HepG2 (cell line): ENCODE data around the gene MVP. TPM values are rescaled to one million over a fixed set of nuclear protein-coding genes. Genes with fewer than 3 reads are reported as not detected.

ENCODE experiments used
- ATAC-seq: fragments of 200-7000 bp; cut with Tn5 transposase; 3 replicates; pipeline ENCODE4 v1.9.1; 2020; ENCODE audit warnings: mild to moderate bottlenecking, moderate library complexity
- BruUV-seq: library from RNA; stranded (reverse); fragments of 400-500 nt; replicated peaks from 2 replicates; lab custom pipeline; 2021; lab: Mats Ljungman, UMichigan
- CTCF ChIA-PET: fragments of 300-600 bp; formaldehyde crosslinking; extraction: SDS; loops from one replicate; lab custom pipeline; 2021; ENCODE audit warnings: low total read pairs, inconsistent platforms, low intra/inter-chr PET ratio; lab: Yijun Ruan, JAX
- POLR2A ChIA-PET: fragments of 350-600 bp; sonication (Branson Sonifier 250); formaldehyde crosslinking; loops from one replicate; lab custom pipeline; 2020; ENCODE audit warnings: antibody characterized with exemption, inconsistent platforms; lab: Yijun Ruan, JAX
- DNase-seq: peaks from one replicate; pipeline ENCODE4 v3.0.0-alpha.2; 2015; ENCODE audit warnings: low spot score
- FAIRE-seq: peaks from 3 replicates; lab custom pipeline; 2011; peaks lifted over from hg19 to GRCh38; lab: Jason Lieb, UNC
- H2AFZ ChIP-seq: one replicate; pipeline ENCODE4 v1.6.1; 2011; ENCODE audit warnings: low read length, inconsistent platforms
- H3K27ac ChIP-seq: fragments of 300-600 bp; 3 replicates; pipeline ENCODE4 v1.8.0; 2011; ENCODE audit warnings: mixed run types, mild to moderate bottlenecking, mixed read lengths, low read length, inconsistent platforms; ENCODE audit not compliant: insufficient read depth; ENCODE audit errors: extremely low read length
- H3K27me3 ChIP-seq, 2 experiments: fragments of 200-600 bp in 1 of 2; 2 replicates in 1 of 2; 3 replicates in 1 of 2; pipeline versions ENCODE4 v1.6.0 to v1.8.0; 2011; ENCODE audit warnings: low read length in 2 of 2, mild to moderate bottlenecking in 2 of 2, moderate library complexity in 2 of 2, inconsistent platforms in 1 of 2; ENCODE audit not compliant: insufficient read depth in 2 of 2, control insufficient read depth in 1 of 2
- H3K36me3 ChIP-seq, 2 experiments: fragments of 200-600 bp in 1 of 2; replicated peaks in 1 of 2; 2 replicates in 1 of 2; 3 replicates in 1 of 2; pipeline versions ENCODE4 v1.5.1 to v1.8.0; 2011; ENCODE audit warnings: low read length in 2 of 2, inconsistent platforms in 1 of 2; ENCODE audit not compliant: insufficient read depth in 2 of 2, control insufficient read depth in 1 of 2
- H3K4me1 ChIP-seq: 2 replicates; pipeline ENCODE4 v1.5.1; 2012; ENCODE audit warnings: low read length, inconsistent platforms; ENCODE audit not compliant: insufficient read depth
- H3K4me2 ChIP-seq: 2 replicates; pipeline ENCODE4 v1.6.0; 2011; ENCODE audit warnings: low read depth, low read length, inconsistent platforms
- H3K4me3 ChIP-seq, 3 experiments: fragments of 200-600 bp in 1 of 3; sonication (generic), shearing (Covaris generic) in 1 of 3; replicated peaks in 1 of 3; 2 replicates each; pipeline ENCODE4 v1.5.1; 2011 to 2016; ENCODE audit warnings: low read length in 3 of 3, inconsistent platforms in 2 of 3, low read depth in 2 of 3, mild to moderate bottlenecking in 2 of 3, control low read depth in 1 of 3, mixed read lengths in 1 of 3; ENCODE audit not compliant: insufficient read depth in 1 of 3
- H3K79me2 ChIP-seq: one replicate; pipeline ENCODE4 v1.6.1; 2011; ENCODE audit warnings: low read length, inconsistent platforms; ENCODE audit not compliant: insufficient read depth
- H3K9ac ChIP-seq: 2 replicates; pipeline ENCODE4 v1.6.0; 2011; ENCODE audit warnings: mild to moderate bottlenecking, low read depth, low read length, inconsistent platforms; ENCODE audit not compliant: insufficient read depth
- H3K9me3 ChIP-seq: 2 replicates; pipeline ENCODE4 v1.5.1; 2012; ENCODE audit warnings: mild to moderate bottlenecking, low read length
- H4K20me1 ChIP-seq: 2 replicates; pipeline ENCODE4 v1.6.0; 2011; ENCODE audit warnings: inconsistent platforms, mild to moderate bottlenecking, low read length, moderate library complexity; ENCODE audit not compliant: insufficient read depth
- HNF1B ChIP-seq: sonication (generic); formaldehyde crosslinking; IDR thresholded peaks from 2 replicates; pipeline ENCODE4 v1.5.1; 2020; ENCODE audit warnings: mild to moderate bottlenecking, moderate library complexity, missing genetic modification reagents
- HNF4G ChIP-seq, 2 experiments: sonication (generic) in 1 of 2; formaldehyde crosslinking in 1 of 2; IDR thresholded peaks; 2 replicates each; pipeline versions ENCODE4 v1.4.0 to v1.6.1; 2011 to 2020; ENCODE audit warnings: borderline replicate concordance in 2 of 2, low read depth in 2 of 2, mild to moderate bottlenecking in 2 of 2, low read length in 1 of 2, missing genetic modification reagents in 1 of 2, moderate library complexity in 1 of 2
- KLF9 ChIP-seq: IDR thresholded peaks from 2 replicates; pipeline ENCODE4 v1.6.1; 2016; ENCODE audit warnings: low read depth
- PATZ1 ChIP-seq: sonication (generic); formaldehyde crosslinking; IDR thresholded peaks from 2 replicates; pipeline ENCODE4 v1.4.0; 2020; ENCODE audit warnings: missing genetic modification reagents
- SKI ChIP-seq: fragments of 450-650 bp; IDR thresholded peaks from one replicate; pipeline ENCODE4 v1.6.1; 2018; ENCODE audit warnings: mild to moderate bottlenecking; ENCODE audit not compliant: partially characterized antibody
- YEATS4 ChIP-seq: sonication (generic); formaldehyde crosslinking; IDR thresholded peaks from 2 replicates; pipeline ENCODE4 v1.4.0; 2020; ENCODE audit warnings: missing genetic modification reagents, borderline replicate concordance
- ZBED4 ChIP-seq: sonication (generic); formaldehyde crosslinking; IDR thresholded peaks from 2 replicates; pipeline ENCODE4 v1.4.0; 2020; ENCODE audit warnings: missing genetic modification reagents, borderline replicate concordance
- ZNF607 ChIP-seq: sonication (generic); formaldehyde crosslinking; IDR thresholded peaks from 2 replicates; pipeline ENCODE4 v1.5.1; 2020; ENCODE audit warnings: missing genetic modification reagents, mild to moderate bottlenecking, borderline replicate concordance
- ZNF879 ChIP-seq: sonication (generic); formaldehyde crosslinking; IDR thresholded peaks from 2 replicates; pipeline ENCODE4 v1.8.1; 2023; ENCODE audit warnings: missing genetic modification reagents
- ZSCAN25 ChIP-seq: sonication (generic); formaldehyde crosslinking; IDR thresholded peaks from 2 replicates; pipeline ENCODE4 v1.8.0; 2022; ENCODE audit warnings: mild to moderate bottlenecking, missing genetic modification reagents
- ZSCAN5A ChIP-seq: sonication (generic); formaldehyde crosslinking; IDR thresholded peaks from 2 replicates; pipeline ENCODE4 v1.8.0; 2022; ENCODE audit warnings: mild to moderate bottlenecking, missing genetic modification reagents, borderline replicate concordance
- WGBS: methylation state at CpG from one replicate; pipeline ENCODE4 v1.1.6; 2017; ENCODE audit warnings: low lambda C conversion rate; 5-methylcytosine and 5-hydroxymethylcytosine counted together
- in situ Hi-C: cut with HindIII; loops from 2 replicates; pipeline ENCODE4 v1.10.0; 2017; ENCODE audit warnings: low pct_unique_long_range_greater_than_20kb; ENCODE audit not compliant: extremely low pct_ligation_motif_present
- intact Hi-C: fragments of 100-400 bp; cut with micrococcal nuclease; formaldehyde crosslinking; loops from one replicate; pipeline ENCODE4 v1.10.0; 2022; ENCODE audit not compliant: unreplicated experiment
- polyA plus RNA-seq, 8 experiments: library from polyadenylated mRNA; depleted of rRNA in 3 of 8; stranded (reverse) in 7 of 8; unstranded in 1 of 8; fragments of >200 nt; fragmentation: Illumina TruSeq in 4 of 8; extraction: Trizol in 4 of 8; gene quantifications; 2 replicates each; pipeline versions ENCODE4 v1.2.1 to v1.2.3, GENCODE V29; 2011 to 2016; ENCODE audit warnings: low read depth in 4 of 8, missing spikeins in 1 of 8, mixed read lengths in 1 of 8; ENCODE audit not compliant: insufficient read depth in 1 of 8
- total RNA-seq, 5 experiments: library from RNA; depleted of rRNA; stranded (reverse); fragments of >200 nt; fragmentation: Illumina TruSeq; extraction: Trizol; gene quantifications; 2 replicates each; pipeline ENCODE4 v1.2.3, GENCODE V29; 2016; ENCODE audit warnings: low read depth in 1 of 5

Gene MVP
- total and polyA plus RNA-seq, 2 of the 13 experiments (the other 11 are each of a cell fraction or from before 2014, with no cell fraction given), result 22.9 to 43.5 TPM

- Histone ChIP-seq H2AFZ (no peak overlapping the region), H3K79me2 (peaks cover 64% of the 10 kb centered on the region), H3K9me3 (no peaks in the 10 kb centered on the region), H3K4me3 (peak overlapping the region; percentile 77 to 97 (median 84)), H3K27ac (peak overlapping the region; percentile 60), H3K36me3 (peaks cover 7 to 18% of the 10 kb centered on the region in 2 experiments), H3K9ac (peak overlapping the region; percentile 80), H3K4me1 (peaks cover 59% of the 10 kb centered on the region), H4K20me1 (no peaks in the 10 kb centered on the region), H3K4me2 (peak overlapping the region; percentile 92), H3K27me3 (no peaks in the 10 kb centered on the region; a peak in 1 of 5 replicates)
- CTCF ChIA-PET, result no interaction called here
- ATAC-seq, result peak; percentile 12; the same call in 1 of the 3 replicates
- no peak for DNase-seq
- no peak for FAIRE-seq
- WGBS, result 31% methylated on average over 9 of the region's 9 CpGs
- BruUV-seq, result no TSS peak
- in situ Hi-C loops, result no loop called here
- intact Hi-C loops, result loop anchor here (5.0 kb wide), 1 partner anchor 55 kb away; no protein-coding TSS in a partner anchor
- POLR2A ChIA-PET, result interaction anchor here (2.3 to 4.0 kb wide), 3 partner anchors 12 to 24 kb away, joined by 11 to 36 read pairs (median 14); partner anchors contain the start of genes MAZ and PAGR1
- TF ChIP-seq KLF9 (CRISPR knock-in tag) (no peak), PATZ1 (0 out of 2 replicates have a peak, but pooled peaks have one; percentile 25), ZNF607 (CRISPR knock-in tag) (0 out of 2 replicates have a peak, but pooled peaks have one; percentile 34), ZNF879 (no peak), ZSCAN25 (0 out of 2 replicates have a peak, but pooled peaks have one; percentile 50), HNF4G (IDR thresholded peaks at IDR 0.05; ENCODE audit: borderline replicate concordance, low read depth, low read length) (peak; percentile 21; the same call in 1 of the 2 replicates), HNF4G (CRISPR knock-in tag; IDR thresholded peaks at IDR 0.05; ENCODE audit: borderline replicate concordance, low read depth) (no peak), ZSCAN5A (CRISPR knock-in tag) (0 out of 2 replicates have a peak, but pooled peaks have one; percentile 31), SKI (peak; percentile 29), HNF1B (CRISPR knock-in tag) (0 out of 2 replicates have a peak, but pooled peaks have one; percentile 15), YEATS4 (CRISPR knock-in tag) (no peak), ZBED4 (0 out of 2 replicates have a peak, but pooled peaks have one; percentile 27)
Observed at GRCh38 chr16:29791845-29792807, 28.1 kb upstream of the MVP start.
